Activated T-cell treated with anti-CD3 and anti-CD28 coated beads for 4 hours (primary cell): ENCODE measurements around the gene FAM53B.

ENCODE experiments used
- DNase-seq: peaks from one replicate; pipeline ENCODE4 v3.0.0-alpha.2; 2020

FAM53B gene

DNA sequence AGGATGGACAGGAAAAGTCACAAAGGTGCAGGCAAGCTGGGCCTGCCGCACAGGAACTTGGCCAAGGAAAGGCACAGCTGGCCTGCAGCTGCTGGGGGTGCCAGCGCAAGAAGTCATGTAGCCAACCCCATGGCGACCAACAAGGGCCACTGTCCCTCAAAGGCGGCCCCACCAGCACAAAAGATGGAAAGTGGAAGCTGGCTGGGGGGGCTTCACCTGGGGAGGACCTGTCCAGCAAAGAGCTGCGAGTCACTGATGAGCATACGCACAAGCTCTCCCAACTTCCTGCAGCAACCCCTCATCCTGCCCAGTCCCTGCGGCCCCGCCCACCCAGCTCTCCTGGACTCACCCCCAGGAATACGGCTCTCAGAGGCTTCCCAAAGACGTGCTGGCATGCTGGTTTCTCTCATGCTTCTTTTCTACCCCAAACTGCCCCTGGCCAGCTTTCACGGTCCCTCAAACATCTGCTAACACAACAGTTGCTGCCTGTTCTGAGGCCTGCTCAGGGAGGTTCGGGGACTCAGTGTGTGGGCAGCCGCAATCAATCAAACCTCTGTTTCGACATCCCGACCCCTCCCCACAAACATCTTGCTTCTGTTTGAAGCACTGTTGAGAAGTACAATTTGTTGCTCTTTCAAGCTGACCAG is 67.6 kb downstream of the FAM53B start:
- no peak for DNase-seq

DNA sequence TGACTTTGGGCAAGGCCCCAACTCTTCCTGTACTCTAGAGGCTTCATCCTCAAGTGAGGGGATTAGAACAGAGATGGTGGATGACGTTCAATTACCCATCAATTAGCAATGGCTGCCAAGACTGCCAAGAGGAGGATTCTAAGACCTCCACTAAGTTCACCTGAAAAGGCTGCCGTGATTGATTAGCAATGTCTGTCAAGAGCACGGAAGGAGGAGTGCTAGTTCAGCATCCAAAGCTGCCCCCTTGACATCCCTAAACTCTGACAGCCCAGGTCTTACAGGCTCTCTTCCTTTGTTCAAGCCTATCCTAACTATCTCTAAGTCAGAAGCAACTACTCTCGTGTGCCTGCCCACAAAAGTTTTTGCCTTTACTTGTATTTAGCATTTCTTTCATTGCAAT is 68.4 kb downstream of the FAM53B start:
- no peak for DNase-seq

DNA sequence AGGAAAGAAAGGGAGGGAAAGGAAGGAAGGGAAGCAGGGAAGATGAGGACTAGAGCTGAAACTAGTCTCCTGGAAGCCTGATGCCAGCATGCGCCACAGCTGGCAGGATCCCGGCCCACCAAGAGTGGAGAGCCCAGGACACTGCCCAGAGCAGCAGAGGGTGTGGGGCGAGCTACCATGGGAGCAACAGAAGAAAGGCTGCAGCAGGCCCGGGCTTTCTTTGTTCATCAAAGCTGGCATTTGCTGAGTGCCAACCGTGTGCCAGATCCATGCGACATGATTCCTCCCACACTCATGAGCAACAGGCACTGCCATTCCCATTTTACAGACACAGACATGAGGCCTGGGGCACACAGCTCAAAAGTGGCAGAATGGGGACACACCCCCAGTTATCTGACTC is 68.9 kb downstream of the FAM53B start:
- no peak for DNase-seq

DNA sequence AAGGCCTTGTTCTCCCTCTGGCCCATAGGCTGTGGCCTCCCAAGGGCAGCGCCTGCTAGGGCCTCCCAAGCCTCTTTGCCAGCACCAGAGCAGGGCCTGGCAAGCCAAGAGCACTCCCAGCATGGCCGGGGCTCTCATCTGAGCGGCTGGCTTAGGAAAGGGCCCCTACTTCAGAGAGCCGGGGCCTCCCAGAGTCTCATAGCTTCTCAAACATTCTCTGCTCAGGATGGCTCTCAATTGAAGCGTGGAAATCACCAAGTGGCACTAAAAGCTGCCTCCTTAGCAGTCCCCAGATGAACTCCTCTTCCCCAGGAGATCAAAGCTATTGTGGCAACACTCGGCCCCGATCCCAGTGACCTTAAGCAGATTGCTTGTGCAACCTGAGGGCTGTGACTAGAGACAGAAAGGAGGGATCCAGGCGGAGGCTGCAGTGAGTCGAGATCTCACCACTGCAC is 69.4 kb downstream of the FAM53B start:
- DNase-seq: no peak

DNA sequence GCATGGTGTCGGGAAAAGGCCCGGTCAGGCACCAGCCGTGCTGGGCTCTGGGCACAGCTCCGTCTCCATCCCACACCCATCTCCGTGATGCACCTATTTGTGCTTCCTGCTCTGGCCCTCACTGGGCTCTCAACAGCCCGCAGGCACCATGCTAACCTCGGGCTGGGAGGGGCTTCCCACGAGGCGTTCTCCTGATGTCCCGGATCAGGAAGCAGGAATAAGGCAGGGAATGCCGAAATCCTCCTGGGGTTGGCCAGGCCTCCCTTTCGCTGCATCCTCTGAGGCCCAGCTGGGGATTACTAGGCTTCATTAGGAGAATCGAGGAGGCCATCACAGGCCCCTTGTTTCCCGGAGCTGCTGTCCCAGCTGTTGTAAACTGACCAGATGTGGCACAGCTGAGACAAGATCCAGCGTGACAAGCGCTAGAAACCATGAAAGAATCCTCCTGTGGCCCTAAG is 72.0 kb downstream of the FAM53B start:
- DNase-seq: no peak

DNA sequence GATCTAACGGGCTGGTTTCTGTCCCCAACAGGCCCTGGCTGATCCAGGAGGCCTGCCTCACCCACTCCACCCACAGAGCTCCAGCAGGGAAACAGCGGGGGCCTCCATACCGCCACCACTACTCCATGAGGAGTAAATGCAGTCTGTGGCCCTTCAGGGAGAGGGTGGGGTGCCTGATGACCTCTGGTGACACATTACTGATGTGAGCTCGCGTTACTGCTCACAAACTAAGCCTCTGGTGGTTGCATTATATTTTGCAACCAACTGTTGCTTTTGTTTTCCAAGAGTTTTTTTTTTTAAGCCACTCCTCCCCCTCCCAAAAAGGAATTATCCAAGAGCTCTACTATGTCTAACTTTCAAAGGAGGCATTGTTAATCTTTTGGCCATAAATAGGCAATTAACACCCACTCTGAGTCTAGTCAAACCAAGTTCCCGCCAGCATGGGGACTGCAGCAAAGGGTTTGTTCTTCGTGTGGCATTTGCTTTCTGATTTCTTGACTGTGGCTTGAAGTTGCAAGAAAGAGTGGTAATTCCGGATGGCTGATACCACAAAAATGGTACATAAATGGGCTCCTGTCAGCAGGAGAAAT is 72.6 kb downstream of the FAM53B start:
- no peak for DNase-seq

DNA sequence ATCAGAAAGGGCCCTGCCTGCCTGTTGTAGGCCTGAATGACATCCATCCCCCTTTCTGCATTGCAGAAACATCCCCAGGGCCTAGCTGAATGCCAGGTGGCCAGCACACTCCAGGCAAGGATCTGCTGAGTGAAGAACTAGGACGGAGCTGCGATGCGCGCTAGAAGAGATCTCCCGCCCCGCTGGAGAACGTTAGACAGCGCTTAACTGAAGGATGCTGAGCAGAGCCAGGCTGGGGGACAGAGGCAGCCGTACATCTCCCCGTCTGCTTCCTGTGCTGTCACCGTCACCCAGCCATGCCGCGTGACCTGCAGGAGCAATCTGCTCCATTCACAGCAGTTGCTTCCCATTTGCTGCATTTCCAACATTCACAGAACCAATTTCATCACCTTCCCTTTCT is 73.3 kb downstream of the FAM53B start:
- no peak for DNase-seq

DNA sequence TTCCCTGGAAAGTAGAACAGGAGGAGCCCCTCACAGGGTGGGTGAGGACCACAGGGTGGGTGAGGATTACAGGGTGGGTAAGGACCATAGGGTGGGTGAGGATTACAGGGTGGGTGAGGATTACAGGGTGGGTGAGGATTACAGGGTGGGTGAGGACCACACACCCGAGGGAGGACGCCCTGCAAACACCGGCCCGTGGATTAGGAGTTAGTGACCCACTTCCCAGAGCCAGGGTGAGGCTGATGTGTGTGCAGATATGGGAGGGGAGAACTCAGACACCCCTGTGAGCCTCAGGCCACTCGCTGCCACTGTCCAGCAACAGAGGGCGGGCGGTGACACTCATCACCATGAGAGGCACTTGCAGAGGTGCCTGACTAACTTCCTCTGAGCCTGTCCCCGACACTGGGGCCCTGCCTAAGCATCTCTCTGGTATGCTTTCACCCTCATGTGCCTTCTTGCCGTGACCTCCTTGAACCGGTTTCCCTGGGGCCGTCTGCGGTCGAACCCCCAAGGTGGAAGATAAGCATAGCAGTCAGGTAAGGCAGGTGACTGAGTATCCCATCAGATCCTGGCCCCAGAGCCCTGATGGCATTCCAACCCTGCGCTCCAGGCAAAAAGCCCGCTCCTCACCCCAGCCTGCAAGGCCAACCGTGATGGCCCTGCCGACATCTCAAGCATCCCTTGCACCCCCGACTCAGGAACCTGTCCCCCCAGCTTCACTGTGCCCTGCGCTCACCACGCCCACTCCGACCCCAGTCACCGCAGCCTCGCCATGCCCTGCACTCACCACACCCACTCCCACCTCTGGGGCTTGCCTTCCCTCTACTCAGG is 74.1 kb downstream of the FAM53B start:
- no peak for DNase-seq

DNA sequence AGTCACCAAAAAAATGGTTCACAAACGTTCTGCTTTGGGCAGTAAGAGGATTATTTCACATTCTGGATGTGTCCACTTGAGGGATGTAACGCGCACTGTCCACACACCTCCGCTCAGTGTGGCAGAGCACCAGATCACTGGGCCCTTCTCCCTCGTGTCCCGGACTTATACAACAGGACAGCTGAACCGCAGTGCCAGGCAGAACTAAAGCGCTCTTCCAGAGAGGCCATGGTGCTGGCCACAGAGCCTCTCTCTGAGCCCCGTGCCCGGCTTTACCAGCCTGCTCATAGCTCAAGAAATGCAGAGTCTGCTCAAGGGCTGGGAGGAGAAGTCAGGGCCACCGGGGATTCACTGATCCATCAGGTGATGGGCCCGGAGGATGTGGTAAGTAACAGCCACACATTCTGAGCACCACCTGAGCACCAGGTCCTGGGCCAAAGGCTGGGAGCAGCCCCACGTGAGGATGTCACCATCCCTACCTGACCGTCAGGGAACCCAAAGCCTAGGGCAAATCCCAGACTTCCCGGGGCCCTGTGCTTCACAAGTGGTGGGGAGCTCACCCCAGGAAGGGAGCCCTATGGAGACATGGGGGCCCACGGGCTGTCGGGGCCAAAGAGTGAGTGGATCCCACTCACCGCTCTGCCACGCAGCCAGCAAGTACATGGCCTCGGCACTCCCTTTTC is 74.9 kb downstream of the FAM53B start:
- no peak for DNase-seq

DNA sequence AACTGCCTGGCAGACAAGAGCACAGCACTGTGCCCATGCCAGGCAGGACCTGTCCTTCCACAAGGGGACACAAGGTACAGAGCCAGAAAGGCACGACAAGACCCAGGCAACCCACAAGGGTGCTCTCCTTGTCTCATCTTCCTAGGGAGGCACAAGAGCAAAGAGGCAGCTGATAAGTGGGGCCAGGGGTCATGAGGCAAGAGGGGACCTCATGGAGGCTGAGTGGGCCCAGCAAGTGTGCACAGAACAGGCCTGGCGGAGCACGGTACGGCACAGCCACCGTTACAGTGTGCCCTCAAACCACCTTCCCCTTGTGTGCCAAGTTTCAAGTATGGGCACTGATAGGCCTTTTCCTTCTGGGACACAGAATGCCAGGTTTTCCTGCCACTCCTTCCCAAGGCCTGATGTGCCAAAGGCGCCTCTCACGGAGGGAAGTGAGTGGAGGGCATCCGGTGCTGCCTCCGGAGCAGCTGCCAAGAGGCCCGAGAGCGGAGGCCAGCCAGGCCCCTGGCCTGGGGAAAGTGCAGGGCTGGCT is 75.6 kb downstream of the FAM53B start:
- no peak for DNase-seq

DNA sequence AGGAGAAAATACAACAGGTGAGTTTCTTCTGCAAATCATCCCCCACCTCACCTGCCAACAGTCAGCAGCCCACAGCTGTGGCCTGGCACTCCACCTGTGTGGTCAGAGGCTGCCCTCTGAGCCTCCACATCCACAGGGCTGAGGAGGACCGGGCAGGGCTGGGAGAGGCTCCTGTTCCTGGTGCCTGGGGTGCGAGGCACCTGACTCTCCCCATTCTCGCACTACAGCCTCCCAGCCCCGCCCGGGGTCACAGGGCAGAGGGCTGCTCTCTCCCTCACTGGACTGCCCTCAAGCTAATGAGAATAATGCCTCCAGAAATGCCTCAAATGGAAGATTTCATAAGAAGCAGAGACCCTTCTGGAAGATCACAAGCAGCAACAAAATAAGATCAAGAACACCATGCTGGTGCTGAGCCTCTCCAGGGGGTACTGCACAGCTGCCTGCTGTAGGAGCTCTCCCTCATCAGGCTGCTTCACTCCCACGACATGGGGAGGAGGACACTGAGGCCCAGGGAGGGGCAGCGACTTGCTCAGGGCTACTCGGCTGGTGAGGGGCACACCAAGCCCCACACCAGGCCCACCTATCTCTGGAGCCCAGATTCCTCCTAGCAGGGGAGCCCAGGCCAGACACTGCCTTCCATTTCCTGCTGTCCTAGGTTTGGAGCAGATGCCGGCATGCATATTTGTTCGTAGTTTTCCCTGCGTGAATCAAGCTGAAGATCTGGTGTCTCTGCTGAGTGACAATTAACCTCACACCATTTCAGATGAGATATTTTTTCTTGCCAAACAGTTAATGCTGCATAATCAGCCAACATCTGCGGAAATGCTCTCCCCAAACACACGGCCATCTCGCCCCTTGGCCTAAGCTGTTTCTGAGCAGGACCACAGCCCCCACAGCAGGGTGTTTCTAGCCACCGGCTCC is 76.5 kb downstream of the FAM53B start:
- no peak for DNase-seq

DNA sequence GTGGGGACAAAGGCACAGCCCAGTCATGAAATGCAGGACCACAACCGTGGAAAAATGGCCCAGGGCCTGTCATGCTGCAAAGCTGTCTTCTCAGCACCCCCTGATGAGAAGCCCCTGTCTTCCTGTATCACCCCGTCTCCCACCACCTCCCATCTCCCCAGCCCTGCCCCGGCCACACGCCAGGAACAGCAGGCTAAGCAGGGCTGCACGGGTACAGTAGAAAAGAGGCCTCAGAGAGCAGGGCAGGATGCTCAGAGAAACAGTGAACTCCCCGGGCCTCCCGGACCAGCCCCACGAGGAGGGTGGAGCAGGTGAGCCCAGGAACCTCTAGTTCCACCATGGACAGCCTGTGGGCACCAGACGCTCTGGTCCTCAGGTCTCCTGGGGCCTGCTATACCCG is 77.7 kb downstream of the FAM53B start:
- DNase-seq: no peak

DNA sequence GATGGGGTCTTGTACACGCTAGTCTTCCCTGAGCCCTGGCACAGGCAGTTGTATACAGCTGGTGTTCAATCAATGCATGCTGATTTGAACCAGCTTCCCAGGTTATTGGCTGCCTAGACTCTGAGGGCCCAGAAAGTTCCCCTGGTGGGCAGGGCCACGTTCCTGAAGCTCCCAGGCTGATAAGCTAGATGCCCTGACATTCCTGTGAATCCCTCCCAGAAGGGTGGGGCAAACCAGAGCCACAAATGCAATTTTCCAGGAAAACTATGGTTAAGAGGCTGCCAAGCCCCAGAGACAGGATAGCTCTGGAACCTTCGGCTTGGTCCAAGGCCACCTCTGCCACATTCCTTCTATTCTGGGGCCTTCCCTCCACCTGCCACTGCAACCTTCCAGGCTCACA is 78.2 kb downstream of the FAM53B start:
- no peak for DNase-seq

DNA sequence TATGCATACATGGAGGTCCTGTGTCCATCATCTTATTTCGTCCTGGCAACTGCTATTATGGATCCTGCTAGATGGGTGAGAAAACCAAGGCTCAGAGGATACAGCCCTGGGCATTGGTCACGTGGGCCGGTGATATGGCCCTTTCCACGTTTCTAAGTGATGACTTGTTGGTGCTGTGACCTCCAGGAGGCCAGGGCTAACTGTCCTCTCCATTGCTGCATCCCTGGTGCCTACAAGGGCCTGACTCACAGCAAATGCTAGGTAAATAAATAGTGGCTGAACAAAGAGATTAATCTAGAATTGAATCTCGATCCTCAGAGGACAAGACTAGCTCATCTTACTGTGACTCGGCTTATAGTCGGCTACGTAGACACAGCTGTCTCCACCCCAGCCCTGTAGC is 78.6 kb downstream of the FAM53B start:
- DNase-seq: no peak

DNA sequence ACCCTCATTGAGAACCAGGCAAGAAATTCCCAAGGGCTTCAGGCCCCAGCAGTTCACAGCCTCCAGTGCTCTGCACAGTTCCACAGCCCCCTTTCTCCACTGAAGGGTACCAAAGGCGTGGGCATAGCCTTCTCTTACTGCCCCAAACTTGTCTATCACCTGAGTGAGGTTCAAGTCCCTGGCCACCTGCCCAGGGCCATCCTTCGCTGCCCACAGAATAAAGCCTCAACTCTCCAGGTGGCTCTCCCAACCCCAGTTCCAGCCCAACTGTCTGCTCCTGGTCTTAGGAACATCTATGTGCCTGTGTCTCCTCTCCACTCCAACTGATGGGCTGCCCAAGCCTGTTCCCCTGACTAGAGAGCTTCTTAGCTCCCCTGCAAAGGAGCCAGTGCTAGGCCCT is 79.1 kb downstream of the FAM53B start:
- no peak for DNase-seq

DNA sequence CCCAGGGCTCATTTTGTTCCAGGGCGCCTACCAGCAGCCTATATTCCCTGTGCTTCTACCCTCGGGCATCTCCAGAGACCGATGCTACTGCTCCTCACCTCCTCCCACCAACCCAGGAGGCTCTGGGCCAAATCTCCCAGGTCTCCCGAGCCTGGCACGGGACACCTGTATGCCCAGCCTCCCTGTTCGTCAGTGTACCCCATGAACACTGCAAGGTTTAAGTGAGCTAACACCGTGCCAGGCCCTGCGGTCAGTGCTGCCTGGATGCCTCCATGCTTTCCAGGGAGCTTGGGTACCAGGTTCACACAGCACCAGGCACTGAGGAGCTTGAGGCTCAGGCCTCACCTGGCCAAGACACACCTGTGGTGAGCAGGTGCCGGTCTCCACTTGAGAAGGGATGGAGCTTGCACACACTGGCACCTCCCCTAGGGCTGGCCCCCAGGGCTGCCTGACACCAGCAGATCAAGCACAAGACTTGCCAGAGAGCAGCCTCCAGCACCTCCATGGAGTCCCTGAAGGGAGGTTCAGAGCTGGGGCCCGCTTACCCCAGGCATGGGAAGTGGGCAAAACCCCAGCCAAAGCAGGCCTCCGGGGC is 80.3 kb downstream of the FAM53B start:
- DNase-seq: no peak

DNA sequence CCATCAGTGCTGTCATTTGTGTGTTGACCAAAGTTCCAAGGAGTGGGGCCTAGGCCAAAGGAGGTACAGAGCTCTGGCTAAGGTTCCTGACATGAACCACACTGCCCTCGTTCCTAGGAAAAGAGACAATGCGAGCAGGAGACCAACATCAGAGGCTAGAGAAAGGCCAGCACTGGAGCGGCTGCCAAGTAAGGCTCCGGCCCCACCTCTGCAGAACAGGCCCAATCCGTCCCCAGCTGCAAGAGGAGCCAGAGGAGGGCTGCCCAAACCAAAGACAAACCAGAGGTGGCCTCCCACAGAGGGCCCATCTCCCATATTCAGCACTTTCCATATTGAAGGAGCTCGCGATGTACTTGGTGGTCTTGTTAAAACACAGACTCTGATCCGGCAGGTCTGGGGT is 81.0 kb downstream of the FAM53B start:
- DNase-seq: no peak

DNA sequence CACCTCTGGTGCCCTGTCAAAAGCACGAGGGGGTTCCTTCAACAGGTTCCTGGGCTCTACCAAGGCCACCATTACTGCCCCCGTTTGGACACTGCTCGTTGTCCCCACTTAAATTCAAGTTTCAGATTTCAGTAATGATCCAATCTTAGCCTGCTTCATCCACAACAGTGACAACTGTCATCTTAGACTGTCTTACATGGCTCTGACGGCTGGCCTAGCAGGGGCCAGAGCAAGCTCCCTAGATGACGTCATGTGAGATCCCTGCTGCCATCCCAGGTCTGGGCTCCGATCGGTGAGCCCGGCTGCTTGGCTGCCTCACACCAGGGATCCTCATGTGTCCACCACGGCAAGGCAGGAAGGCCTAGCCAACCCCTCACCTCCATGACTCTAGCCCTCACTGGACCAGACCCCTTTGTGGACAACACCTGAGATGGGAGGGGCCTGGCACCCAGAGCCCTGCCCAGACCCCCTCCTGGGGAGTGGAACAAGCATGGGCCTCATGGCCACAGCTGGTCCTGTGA is 82.5 kb downstream of the FAM53B start:
- no peak for DNase-seq

DNA sequence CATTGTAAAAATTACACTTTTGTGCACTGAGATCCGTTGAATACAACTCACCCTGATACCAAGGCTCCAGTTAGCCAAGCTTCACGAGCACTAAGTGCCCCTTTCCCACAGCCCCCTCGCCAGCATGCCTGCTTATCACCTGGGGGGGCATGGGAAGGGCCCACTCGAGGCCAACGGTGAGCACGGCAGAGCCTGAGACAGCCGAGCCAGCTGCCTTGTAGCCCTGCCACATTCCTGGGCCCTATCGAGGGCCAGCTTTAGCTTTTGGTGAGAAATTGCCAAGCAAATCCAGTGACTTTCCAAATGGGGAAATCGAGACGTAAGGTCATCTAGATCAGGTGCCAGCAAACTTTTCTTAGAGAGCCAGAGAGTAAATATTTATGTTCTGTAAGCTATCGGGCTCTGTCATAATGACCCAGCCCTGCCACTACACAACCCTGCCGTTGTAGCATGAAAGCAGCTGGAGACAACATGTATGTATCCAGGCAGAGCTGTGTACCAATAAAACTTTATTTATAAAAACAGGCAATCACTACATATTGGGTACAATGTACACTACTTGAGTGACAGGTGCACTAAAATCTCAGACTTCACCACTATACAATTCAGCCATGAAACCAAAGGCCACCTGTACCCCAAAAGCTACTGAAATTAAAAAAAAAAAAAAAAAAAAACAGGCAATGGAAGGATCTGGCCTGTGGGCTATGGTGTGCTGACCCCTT is 83.6 kb downstream of the FAM53B start:
- DNase-seq: no peak

DNA sequence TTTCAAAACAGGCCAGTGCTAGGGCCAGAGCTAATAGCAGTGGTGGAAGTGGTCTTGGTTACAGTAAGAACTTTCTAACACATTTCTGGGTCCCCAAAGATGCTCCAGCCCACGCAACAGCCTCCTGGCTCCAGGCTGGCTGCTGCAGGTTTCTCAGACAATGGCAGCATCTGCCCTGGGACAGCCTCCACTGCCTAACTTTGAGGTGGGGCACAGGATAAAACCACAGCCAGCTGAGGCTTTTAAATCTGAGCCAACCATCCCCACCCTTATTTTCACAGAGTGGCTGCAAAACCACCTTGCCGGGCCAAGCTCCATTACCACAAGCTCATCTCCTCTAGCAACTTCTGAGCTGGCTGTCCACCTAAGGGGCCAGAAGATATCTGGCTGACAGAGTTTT is 84.8 kb downstream of the FAM53B start:
- DNase-seq: no peak
